PFSK-1 (cell line): ENCODE results near the gene KCTD5.

ENCODE experiments used
- FOXP2 ChIP-seq: optimal IDR thresholded peaks from 2 replicates; pipeline ENCODE3; 2011; ENCODE audit warnings: borderline replicate concordance, control low read depth, inconsistent platforms; ENCODE audit not compliant: insufficient read depth; ENCODE audit errors: extremely low read length, extremely low read depth
- POLR2AphosphoS5 ChIP-seq: IDR thresholded peaks from 2 replicates; pipeline ENCODE4 v1.6.1; 2012; ENCODE audit warnings: low read depth, mild to moderate bottlenecking, control low read depth, low read length, moderate library complexity
- REST ChIP-seq, 2 experiments: IDR thresholded peaks; 2 replicates each; pipeline versions ENCODE4 v1.6.1 to v1.8.0; 2011 to 2012; ENCODE audit warnings: low read depth in 2 of 2, low read length in 2 of 2, control low read depth in 1 of 2, inconsistent platforms in 1 of 2, mild to moderate bottlenecking in 1 of 2, moderate library complexity in 1 of 2; ENCODE audit not compliant: insufficient read depth in 1 of 2
- SIN3A ChIP-seq: IDR thresholded peaks from 2 replicates; pipeline ENCODE4 v1.6.1; 2012; ENCODE audit warnings: mild to moderate bottlenecking, low read length, moderate library complexity, borderline replicate concordance; ENCODE audit not compliant: insufficient read depth
- TAF1 ChIP-seq: IDR thresholded peaks from 2 replicates; pipeline ENCODE4 v1.6.1; 2012; ENCODE audit warnings: low read length, control low read depth, borderline replicate concordance; ENCODE audit not compliant: insufficient read depth

KCTD5 gene

DNA sequence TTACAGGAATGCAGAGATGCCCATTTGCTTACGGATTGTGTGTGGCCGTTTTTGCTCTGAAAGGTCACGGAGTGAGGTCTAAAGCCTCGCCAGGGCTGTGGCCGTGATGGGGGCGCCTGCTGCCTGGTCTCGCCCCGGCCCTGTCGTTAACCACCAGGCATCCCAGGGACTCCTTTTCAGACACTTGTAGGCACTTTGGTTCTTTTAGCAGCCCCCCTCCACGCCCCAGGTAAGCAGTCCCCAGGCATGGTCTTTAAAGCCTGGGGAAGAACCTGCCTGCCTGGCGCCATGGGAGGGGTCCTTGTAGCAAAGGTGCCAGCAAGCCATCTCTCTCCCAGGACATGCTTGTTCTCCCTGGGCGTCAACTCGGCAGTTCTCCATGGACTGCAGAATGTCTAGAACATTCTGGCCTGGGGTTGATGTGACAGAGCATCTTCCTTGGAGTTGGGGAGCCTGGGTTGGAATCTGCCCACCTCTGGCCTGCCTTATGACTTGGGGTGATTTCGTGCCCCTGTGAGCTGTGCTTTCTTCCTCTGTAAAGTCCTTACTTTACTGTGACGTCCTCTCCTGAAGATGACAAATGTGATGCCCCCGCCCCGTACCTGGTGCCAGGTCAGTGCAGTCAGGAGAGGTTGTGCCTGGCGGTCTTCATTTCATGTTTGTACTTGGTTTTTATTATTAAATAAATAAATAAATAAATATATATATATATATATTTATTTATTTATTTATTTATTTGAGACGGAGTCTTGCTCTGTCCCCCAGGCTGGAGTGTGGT lies 5.4 kb downstream of the KCTD5 start:
- TF ChIP-seq REST (IDR thresholded peaks at IDR 0.05; ENCODE audit: insufficient read depth in 1 of 2, low read depth in 2 of 2, low read length in 2 of 2) (no peak), SIN3A (no peak), TAF1 (no peak), FOXP2 (no peak), POLR2AphosphoS5 (no peak)

- TF ChIP-seq REST (IDR thresholded peaks at IDR 0.05; ENCODE audit: insufficient read depth in 1 of 2, low read depth in 2 of 2, low read length in 2 of 2) (no peak), TAF1 (no peak), FOXP2 (no peak), SIN3A (no peak), POLR2AphosphoS5 (no peak)
Measured at GRCh38 chr16:2689968-2690801, 7.9 kb downstream of the KCTD5 start.

DNA sequence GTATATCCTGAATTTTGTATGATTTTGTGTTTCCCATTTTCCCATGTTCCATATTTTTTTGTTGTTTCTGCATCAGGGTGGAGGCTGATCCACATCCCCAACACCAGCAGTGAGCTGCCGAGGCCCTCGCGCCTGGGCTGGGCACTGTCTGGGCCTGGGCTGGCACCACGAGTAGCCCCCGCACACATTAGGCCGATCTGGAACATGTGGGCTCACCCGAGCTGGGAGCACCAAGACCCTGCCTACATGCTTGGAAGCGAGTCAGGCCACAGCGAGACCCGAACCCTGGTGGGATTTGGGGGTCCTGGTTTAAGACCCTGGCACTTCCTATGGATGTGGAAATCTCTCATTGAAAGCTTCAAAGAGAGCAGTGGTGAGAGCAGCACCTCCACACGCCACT lies 8.5 kb downstream of the KCTD5 start:
- TF ChIP-seq SIN3A (no peak), TAF1 (no peak), POLR2AphosphoS5 (no peak), REST (IDR thresholded peaks at IDR 0.05; ENCODE audit: insufficient read depth in 1 of 2, low read depth in 2 of 2, low read length in 2 of 2) (no peak), FOXP2 (no peak)

DNA sequence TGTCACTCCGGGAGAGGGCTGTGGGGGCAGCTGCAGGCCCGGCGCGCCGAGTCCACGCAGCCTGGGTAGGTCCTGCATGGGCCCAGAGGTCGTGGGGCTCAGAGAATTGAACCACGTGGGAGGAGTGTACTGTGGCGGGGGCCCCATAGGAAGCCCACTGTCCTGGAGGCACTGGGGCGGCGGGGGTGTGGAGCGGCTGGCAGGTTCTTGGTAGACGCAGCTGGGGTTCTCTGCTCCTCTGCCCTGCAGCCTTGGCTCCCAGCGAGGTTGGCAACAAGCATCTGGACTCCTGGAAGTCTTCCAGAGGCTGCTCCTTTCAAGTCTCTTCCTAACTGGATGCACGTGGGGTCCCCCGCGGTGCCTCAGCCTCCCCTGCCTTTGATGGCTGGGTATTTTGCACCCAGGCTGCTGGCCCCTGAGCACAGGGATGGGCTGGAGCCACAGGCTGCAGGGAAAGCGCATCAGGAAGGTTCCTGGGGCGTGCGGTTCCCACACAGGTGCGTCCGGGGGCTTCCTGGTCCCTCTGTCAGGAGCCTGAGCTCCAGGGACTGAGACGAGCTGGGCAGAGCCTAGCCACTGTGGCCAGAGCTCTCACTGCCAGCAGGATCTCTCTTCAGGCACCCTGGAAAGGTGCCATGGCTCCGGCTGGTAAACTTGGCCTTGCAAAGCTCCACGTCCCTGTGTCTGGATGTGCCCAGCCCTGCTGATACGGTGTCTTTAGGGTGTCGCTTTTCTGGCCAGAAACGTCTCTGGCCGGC lies 9.3 kb downstream of the KCTD5 start:
- TF ChIP-seq SIN3A (no peak), TAF1 (no peak), POLR2AphosphoS5 (no peak), REST (IDR thresholded peaks at IDR 0.05; ENCODE audit: insufficient read depth in 1 of 2, low read depth in 2 of 2, low read length in 2 of 2) (no peak), FOXP2 (no peak)
